ENCODE data around the gene IRGM.
A peak's percentile ranks its signal among the peaks of the same experiment; 100 is the strongest.
"Not testable (repeated sequence)": the region's sequence is repeated elsewhere in the genome, so short reads cannot be mapped to it uniquely, and the experiment has no call there.

The IRGM gene, protein sequence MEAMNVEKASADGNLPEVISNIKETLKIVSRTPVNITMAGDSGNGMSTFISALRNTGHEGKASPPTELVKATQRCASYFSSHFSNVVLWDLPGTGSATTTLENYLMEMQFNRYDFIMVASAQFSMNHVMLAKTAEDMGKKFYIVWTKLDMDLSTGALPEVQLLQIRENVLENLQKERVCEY

GRCh38 chr5:150846308-150846653, at the start of gene IRGM:
Gene IRGM (plus strand): TSS chr5:150846521. CDS start chr5:150848124, 1,603 bp downstream.
- DNase-seq (ENCODE audit: low read depth) = not testable (repeated sequence)

DNA sequence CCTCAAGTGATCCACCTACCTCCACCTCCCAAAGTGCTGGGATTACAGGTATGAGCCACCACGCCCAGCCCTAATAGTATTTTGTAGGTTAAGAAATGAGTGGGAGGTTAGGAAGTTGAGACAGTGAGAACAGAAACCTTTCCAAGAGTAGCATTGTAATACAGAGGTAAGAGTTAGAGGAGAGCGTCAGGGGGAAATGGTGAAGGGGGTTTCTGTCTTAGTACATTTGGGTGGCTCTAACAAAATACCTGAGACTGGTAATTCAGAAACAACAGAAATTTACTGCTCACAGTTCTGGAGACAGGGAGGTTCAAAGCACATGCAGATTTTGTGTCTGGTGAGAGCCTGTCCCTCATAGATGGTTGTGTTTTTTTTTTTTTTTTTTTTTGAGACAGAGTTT, 48.9 kb upstream of the IRGM start:
- DNase-seq (ENCODE audit: low read depth) = no peak

DNA sequence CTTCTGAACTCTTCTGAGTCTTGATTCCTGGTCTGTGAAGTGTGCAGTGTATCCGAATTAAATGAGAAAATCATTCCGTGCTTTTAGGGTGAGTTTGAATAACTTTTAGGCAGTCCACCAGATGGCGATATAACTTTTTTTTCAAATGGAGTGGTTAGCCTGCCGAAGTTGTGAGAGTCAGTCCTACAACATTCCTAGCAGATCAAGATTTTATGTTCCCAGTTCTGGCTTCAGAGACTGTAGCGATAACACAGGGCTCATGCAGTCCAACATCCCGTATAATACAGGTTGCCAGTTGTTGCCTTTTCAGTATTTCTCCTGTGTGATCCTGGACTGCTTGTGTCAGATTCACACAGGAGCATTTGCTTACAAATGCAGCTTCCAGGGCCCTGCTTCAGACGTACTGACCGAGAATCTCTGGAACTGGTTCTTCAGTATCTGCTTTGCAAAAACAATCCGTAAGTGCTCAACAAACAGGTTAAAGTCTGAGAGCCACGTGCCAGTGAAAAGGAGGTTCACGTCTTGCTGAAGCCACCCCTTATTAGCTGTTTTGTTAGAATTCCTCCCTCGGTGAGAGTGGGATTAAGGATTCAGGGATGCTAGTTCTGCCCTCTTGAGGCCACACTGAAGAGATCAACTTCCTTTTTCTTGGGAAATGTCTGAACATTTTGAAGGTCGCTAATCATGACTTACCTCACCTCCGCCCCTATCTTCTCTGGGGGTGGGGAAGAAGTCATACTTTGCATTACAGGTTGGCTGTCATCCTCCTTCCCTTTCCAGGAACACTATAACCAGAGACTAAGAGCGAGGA, 45.0 kb upstream of the IRGM start:
- DNase-seq (ENCODE audit: low read depth) = no peak

DNA sequence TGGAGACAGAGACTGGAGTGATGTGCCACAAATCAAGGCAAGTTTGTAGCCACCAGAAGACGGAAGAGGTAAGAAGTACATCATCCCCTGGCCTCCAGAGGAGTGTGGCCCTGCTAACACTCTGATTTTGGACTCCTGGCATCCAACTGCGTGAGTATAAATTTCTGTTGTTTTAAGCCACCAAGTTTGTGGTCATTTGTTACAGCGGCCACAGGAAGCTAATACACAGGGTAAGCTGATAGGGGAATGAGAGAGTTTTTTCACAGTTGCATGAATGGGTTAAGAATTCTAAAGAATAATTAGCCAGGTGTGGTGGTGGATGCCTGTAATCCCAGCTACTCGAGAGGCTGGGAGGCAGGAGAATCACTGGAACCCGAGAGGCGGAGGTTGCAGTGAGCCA, 41.9 kb upstream of the IRGM start:
- DNase-seq (ENCODE audit: low read depth) = no peak

GRCh38 chr5:150809363-150809762, 37.0 kb upstream of the IRGM start:
- no peak for DNase-seq (ENCODE audit: low read depth)

- DNase-seq (ENCODE audit: low read depth) = no peak
Measured at GRCh38 chr5:150815010-150815409, 31.3 kb upstream of the IRGM start.

DNA sequence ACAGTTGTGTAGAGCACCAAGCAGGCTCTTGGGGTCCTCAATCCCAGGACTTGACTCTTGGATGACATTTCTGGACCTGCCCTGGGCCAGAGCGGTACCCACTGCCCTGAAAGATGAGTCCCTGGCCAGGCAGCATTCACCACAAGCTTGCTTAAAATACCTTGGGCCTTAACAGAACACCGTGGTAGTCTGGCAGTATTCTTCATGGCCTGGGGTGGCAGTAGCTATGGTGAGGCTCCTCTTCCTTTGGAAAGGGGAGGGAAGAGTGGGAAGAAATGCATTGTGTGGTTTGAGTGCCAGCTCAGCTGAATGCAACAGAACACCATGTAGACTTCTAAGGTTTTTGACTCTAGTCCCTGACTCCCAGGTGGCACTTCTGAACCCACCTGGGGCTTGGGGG, 29.4 kb upstream of the IRGM start:
- no peak for DNase-seq (ENCODE audit: low read depth)

DNA sequence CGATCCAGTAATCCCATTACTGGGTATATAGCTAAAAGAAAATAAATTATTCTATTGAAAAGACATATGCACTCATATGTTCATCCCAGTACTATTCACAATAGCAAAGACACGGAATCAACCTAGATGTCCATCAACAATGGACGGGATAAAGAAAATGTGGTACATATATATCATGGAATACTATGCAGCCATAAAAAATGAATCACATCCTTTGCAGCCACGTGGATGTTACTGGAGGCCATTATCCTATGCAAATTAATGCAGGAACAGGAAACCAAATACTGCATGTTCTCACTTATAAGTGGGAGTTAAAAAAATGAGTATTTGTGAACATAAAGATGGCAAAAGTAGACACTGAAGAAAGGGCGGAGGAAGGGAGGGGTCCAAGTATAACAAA, 16.6 kb upstream of the IRGM start:
- DNase-seq (ENCODE audit: low read depth) = no peak

DNA sequence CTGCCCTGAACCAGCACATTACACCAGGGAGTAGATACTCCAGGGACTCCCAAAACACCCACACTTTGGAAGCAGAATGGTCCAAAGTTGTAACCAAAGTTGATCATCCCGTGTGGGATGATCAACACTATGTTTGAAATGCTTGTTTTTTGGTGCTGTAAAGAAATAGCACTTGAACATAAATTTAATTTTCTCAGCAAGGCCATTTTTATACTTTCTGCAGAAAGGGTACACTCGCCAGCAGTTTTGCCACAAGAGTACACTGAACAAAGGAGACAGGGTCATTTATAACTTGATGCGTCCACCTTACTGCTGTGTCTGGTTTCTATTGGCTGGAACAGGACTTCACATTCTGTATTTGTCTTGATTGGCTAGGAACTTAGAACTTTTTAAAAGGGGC, 14.5 kb upstream of the IRGM start:
- DNase-seq (ENCODE audit: low read depth) = not testable (repeated sequence)

GRCh38 chr5:150836064-150836463, 10.3 kb upstream of the IRGM start:
- DNase-seq (ENCODE audit: low read depth) = no peak

DNA sequence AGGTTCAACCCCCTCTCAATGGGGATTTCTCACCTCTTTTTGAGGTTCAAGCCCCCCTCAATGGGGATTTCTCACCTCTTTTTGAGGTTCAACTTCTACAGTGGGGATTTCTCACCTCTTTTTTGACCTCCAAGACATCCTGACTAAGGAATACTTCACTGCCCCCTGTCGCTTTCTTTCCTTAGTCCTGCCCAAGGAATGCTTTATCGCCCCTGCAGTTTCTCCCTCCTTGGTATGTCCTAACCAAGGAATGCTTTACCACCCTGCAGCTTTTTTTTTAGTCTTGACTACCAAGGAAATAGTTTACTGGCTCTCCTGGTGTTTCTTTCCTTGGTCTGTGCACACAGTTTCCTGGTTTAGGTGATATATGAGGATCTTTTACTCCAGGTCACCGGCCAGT, 9.6 kb upstream of the IRGM start:
- no peak for DNase-seq (ENCODE audit: low read depth)

DNA sequence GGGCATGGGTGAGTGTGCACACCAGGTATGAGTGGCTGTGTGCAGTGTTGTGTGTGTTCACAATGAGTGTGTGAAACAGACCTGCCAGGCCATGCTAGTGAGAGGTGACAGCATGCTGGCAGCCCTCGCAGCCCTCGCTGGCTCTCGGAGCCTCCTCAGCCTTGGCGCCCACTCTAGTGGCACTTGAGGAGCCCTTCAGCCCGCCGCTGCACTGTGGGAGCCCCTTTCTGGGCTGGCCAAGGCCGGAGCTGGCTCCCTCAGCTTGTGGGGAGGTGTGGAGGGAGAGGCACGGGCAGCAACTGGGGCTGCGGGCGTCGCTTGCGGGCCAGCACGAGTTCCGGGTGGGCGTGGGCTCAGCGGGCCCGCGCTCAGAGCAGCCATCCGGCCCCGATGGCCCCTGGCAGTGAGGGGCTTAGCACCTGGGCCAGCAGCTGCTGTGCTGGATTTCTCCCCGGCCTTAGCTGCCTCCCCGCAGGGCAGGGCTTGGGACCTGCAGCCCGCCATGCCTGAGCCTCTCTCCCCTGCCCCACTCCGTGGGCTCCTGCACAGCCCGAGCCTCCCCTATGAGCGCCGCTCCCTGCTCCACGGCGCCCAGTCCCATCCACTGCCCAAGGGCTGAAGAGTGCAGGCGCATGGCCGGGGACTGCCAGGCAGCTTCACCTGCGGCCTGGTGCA, 999 bp upstream of the IRGM start:
- not testable (repeated sequence) for DNase-seq (ENCODE audit: low read depth)

- DNase-seq (ENCODE audit: low read depth) = peak; percentile 46
Measured at GRCh38 chr5:150846654-150847333, 473 bp downstream of the IRGM start.

DNA sequence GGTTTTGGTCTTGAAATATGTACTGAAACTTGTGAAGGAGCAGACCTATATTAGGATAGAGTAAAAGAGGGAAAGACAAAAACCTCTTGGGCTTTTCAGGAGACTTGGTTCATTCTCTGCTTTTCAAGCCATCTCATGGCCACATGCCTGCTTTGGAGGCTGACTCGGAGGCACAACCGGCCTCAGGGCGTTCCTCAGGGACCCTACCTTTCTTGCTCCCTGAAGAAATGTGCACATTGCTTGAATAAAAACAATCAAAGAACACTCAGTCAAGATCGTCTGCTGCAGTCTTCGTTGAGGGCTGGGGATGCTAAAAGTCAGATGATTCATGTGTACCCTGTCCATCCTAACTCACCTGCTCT, 994 bp downstream of the IRGM start:
- no peak for DNase-seq (ENCODE audit: low read depth)

- no peak for DNase-seq (ENCODE audit: low read depth)
Measured at GRCh38 chr5:150848271-150848670, 1.9 kb downstream of the IRGM start.

GRCh38 chr5:150851039-150851438, 4.7 kb downstream of the IRGM start:
- DNase-seq (ENCODE audit: low read depth) = no peak

DNA sequence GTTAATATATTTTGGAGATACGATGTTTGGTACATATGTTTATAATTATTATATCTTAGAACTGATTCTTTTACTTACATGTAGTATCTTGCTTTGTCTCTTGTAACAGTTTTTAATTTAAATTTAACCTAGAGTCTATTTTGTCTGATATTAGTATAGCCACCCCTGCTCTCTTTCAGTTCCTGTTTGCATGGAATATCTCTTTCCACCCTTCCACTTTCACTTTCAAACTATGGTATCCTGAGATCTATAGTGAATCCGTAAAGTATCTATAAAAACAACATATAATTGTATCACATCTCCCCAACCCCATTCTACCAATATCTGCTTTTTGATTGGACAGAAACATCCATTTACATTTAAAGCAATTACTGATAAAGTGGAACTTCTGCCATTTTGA, 7.2 kb downstream of the IRGM start:
- DNase-seq (ENCODE audit: low read depth) = no peak

GRCh38 chr5:150856700-150857099, 10.4 kb downstream of the IRGM start:
- DNase-seq (ENCODE audit: low read depth) = not testable (repeated sequence)

DNA sequence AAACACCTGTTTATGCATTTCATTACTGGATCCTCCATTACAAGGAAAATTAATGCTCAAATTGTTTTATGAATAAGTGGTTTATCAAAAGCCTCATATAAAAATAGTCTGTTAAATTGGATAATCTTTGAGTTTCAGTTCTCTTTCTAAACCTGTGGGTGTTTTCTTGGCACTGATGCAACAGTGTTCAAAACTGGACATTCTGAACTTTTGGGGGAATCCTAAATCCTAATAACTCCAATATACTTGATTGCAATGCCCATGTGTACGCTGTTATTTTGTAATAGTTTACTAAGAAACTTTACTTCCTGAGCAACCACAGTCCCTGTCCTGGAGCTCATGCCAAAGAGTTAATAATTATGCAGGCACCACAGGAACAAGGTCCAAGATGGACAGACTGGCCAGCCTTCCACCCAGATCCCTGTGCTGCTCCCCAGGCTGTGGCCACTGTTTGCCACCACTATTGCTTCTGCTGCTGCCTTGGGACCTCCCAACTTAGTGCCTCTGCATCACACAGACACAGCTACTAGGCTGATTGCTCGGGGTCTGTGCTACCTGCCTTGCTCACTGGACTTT, 14.0 kb downstream of the IRGM start:
- no peak for DNase-seq (ENCODE audit: low read depth)

- DNase-seq (ENCODE audit: low read depth) = no peak
Measured at GRCh38 chr5:150862070-150862469, 15.7 kb downstream of the IRGM start.

- no peak for DNase-seq (ENCODE audit: low read depth)
Measured at GRCh38 chr5:150879358-150879757, 33.0 kb downstream of the IRGM start.
